Uterus (tissue), 4 donors: ENCODE results near the gene PLD1. TPM values are rescaled to one million over a fixed set of nuclear protein-coding genes. Genes with fewer than 3 reads are reported as not detected.

Source experiments
- DNase-seq, 2 donors: peaks; one replicate each; pipeline ENCODE4 v3.0.0-alpha.2; 2019 to 2020
- H3K27ac ChIP-seq, 2 donors: fragments of 200-600 bp; sonication (generic); 1 replicate in 1 of 2; 2 replicates in 1 of 2; pipeline ENCODE4 v1.5.1; 2016 to 2018
- H3K27me3 ChIP-seq, 2 donors: fragments of 200-600 bp; sonication (generic); one replicate each; pipeline ENCODE4 v1.5.1; 2018 to 2019; ENCODE audit warnings: control low read depth in 1 of 2
- H3K36me3 ChIP-seq, 2 donors: fragments of 200-600 bp; sonication (generic); one replicate each; pipeline ENCODE4 v1.5.1; 2019; ENCODE audit warnings: control low read depth in 1 of 2
- H3K4me1 ChIP-seq, 2 donors: fragments of 200-600 bp; sonication (generic); one replicate each; pipeline ENCODE4 v1.5.1; 2018 to 2019; ENCODE audit warnings: control low read depth in 1 of 2
- H3K4me3 ChIP-seq, 2 donors: fragments of 200-600 bp; sonication (generic); 1 replicate in 1 of 2; 2 replicates in 1 of 2; pipeline ENCODE4 v1.5.1; 2018 to 2019; ENCODE audit warnings: mild to moderate bottlenecking in 1 of 2
- H3K9me3 ChIP-seq, 2 donors: fragments of 200-600 bp; sonication (generic); one replicate each; pipeline ENCODE4 v1.5.1; 2019; ENCODE audit warnings: control low read depth in 1 of 2
- CTCF ChIP-seq, 4 experiments: fragments of 200-600 bp in 2 of 4; fragments of 450-650 bp in 2 of 4; sonication (generic) in 2 of 4; IDR thresholded peaks; one replicate each; pipeline ENCODE4 v1.5.1; 2016 to 2019; ENCODE audit warnings: antibody characterized with exemption in 4 of 4, mild to moderate bottlenecking in 2 of 4, moderate library complexity in 1 of 4
- POLR2A ChIP-seq, 2 donors: fragments of 450-650 bp; IDR thresholded peaks; one replicate each; pipeline ENCODE4 v1.6.1; 2016; ENCODE audit warnings: antibody characterized with exemption in 2 of 2, mild to moderate bottlenecking in 1 of 2, moderate library complexity in 1 of 2
- intact Hi-C: fragments of 100-400 bp; cut with DNase I; formaldehyde crosslinking; loops from one replicate; pipeline ENCODE4 v1.15.1; 2023; ENCODE audit warnings: low total_unique reads
- total RNA-seq, 4 donors: library from RNA; depleted of rRNA in 3 of 4; stranded (reverse); fragments of >200 nt in 3 of 4; gene quantifications; one replicate each; pipeline versions ENCODE4 v1.1.0 to v1.2.4, GENCODE V29; 2014 to 2023
- donor health status: DM: yes; HTN: yes; CAD: no.

The PLD1 gene
- total RNA-seq, 4 donors from 2014 or later = 15.6 to 94.8 (median 30.8) TPM

- Histone ChIP-seq H3K36me3 (no peaks in the 10 kb centered on the region), H3K27me3 (no peaks in the 10 kb centered on the region), H3K9me3 (no peaks in the 10 kb centered on the region), H3K4me3 (no peak overlapping the region), H3K27ac (no peak overlapping the region), H3K4me1 (no peaks in the 10 kb centered on the region)
- intact Hi-C loops = no loop called here
- DNase-seq = no peak
- TF ChIP-seq POLR2A (IDR thresholded peaks at IDR 0.05) (no peak), CTCF (IDR thresholded peaks at IDR 0.05) (no peak)
These were observed 205.9 kb downstream of the PLD1 start for GRCh38 chr3:171604370-171604769.

DNA sequence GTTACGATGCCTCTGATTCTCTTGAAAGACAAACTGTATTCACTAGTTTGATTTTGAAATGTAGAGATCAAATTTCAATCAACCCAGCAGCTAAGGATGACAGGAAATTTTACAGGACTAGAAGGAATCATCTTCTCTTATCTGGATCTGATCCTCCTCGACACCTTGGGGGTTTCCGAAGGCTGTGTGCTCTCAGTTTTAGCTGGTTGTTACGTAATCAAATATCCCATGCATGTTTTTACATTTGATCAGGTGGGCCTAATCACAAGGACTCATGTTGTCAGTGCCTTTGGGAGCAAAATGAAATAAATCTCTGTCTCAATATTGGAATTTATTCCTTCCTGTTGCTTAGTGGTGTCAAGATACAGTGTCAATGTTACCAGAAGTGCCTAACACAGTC is 208.2 kb downstream of the PLD1 start:
- H3K4me3 ChIP-seq = no peak overlapping the region
- H3K4me1 ChIP-seq = no peaks in the 10 kb centered on the region
- no peaks in the 10 kb centered on the region for H3K36me3 ChIP-seq
- no peaks in the 10 kb centered on the region for H3K9me3 ChIP-seq
- no peak for TF ChIP-seq CTCF (IDR thresholded peaks at IDR 0.05)
- no peak for TF ChIP-seq POLR2A (IDR thresholded peaks at IDR 0.05)
- H3K27me3 ChIP-seq = no peaks in the 10 kb centered on the region
- no peak for DNase-seq
- H3K27ac ChIP-seq = no peak overlapping the region
- intact Hi-C loops = no loop called here

DNA sequence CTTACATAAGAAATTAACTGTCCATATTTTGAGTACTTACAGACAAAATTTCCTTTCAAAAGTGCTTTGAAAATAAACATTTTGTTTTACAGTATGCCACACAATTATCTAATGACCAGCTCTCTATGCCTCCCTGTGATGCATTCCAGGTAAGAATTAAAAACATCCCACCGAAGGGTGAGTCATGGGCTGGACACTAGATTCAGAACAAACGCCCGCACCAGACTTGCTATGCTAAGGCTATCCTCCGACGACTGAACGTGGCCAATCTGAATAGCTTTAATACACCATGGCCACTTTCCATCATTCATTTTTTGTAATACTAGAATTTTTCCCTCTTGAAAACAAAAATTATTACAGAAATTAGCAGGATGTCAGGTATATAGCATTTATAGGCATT is 210.3 kb downstream of the PLD1 start:
- Histone ChIP-seq H3K4me1 (no peaks in the 10 kb centered on the region), H3K27ac (no peak overlapping the region), H3K27me3 (no peaks in the 10 kb centered on the region), H3K9me3 (no peaks in the 10 kb centered on the region), H3K4me3 (no peak overlapping the region), H3K36me3 (no peaks in the 10 kb centered on the region)
- no peak for TF ChIP-seq POLR2A (IDR thresholded peaks at IDR 0.05)
- no peak for TF ChIP-seq CTCF (IDR thresholded peaks at IDR 0.05)
- intact Hi-C loops = no loop called here
- no peak for DNase-seq

DNA sequence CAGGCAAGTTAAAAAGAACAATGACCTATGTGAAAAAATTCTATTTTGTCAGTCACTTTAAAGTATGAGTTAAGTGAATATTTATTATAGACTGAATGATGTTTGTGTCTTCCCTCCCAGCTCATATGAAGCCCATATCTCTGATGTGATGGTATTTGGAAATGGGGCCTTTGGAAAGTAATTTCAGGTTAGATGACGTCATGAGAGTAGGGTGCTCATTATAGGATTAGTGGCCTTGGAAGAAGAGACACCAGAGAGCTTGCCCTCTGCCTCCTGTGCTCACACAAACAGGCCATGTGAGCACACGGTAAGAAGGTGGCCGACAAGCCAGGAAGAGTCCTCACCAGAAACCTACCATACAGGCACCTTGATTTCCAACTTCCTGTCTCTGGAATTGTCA is 211.3 kb downstream of the PLD1 start:
- DNase-seq = no peak

GRCh38 chr3:171592786-171593185 is 217.5 kb downstream of the PLD1 start:
- H3K9me3 ChIP-seq = no peaks in the 10 kb centered on the region
- H3K4me3 ChIP-seq = no peak overlapping the region
- TF ChIP-seq CTCF (IDR thresholded peaks at IDR 0.05) (no peak), POLR2A (IDR thresholded peaks at IDR 0.05) (no peak)
- no peaks in the 10 kb centered on the region for H3K4me1 ChIP-seq
- H3K36me3 ChIP-seq = no peaks in the 10 kb centered on the region
- H3K27me3 ChIP-seq = no peaks in the 10 kb centered on the region
- no peak for DNase-seq
- H3K27ac ChIP-seq = no peak overlapping the region
- intact Hi-C loops = no loop called here

More for the DNA sequence above, 211.3 kb downstream of the PLD1 start:
- Histone ChIP-seq H3K27me3 (no peaks in the 10 kb centered on the region), H3K27ac (no peak overlapping the region), H3K36me3 (no peaks in the 10 kb centered on the region), H3K9me3 (no peaks in the 10 kb centered on the region), H3K4me3 (no peak overlapping the region), H3K4me1 (no peaks in the 10 kb centered on the region)
- intact Hi-C loops = no loop called here
- TF ChIP-seq POLR2A (IDR thresholded peaks at IDR 0.05) = no peak
- TF ChIP-seq CTCF (IDR thresholded peaks at IDR 0.05) = no peak
